HEK293T (cell line): ENCODE results near the gene DOCK10.

ENCODE experiments used
- BHLHE40 ChIP-seq: fragments of 450-650 bp; IDR thresholded peaks from 2 replicates; pipeline ENCODE4 v1.6.1; 2016; ENCODE audit warnings: mild to moderate bottlenecking, moderate library complexity, borderline replicate concordance
- ELF4 ChIP-seq: fragments of 450-650 bp; IDR thresholded peaks from 2 replicates; pipeline ENCODE4 v1.6.1; 2017; ENCODE audit warnings: antibody characterized with exemption
- FOXK2 ChIP-seq: fragments of 450-650 bp; IDR thresholded peaks from 2 replicates; pipeline ENCODE4 v1.6.1; 2016; ENCODE audit warnings: mild to moderate bottlenecking
- HDGF ChIP-seq: fragments of 450-650 bp; IDR thresholded peaks from 2 replicates; pipeline ENCODE4 v1.6.1; 2017; ENCODE audit warnings: antibody characterized with exemption, borderline replicate concordance
- NFRKB ChIP-seq: fragments of 450-650 bp; IDR thresholded peaks from 2 replicates; pipeline ENCODE4 v1.6.1; 2016; ENCODE audit warnings: mild to moderate bottlenecking, moderate library complexity

GRCh38 chr2:224952936-224953657 is 89.2 kb downstream of the DOCK10 start:
- TF ChIP-seq BHLHE40 (no peak), ELF4 (no peak), FOXK2 (no peak), NFRKB (no peak), HDGF (no peak)
